ENCODE data around the gene LGALS7B.

LGALS7B gene

DNA sequence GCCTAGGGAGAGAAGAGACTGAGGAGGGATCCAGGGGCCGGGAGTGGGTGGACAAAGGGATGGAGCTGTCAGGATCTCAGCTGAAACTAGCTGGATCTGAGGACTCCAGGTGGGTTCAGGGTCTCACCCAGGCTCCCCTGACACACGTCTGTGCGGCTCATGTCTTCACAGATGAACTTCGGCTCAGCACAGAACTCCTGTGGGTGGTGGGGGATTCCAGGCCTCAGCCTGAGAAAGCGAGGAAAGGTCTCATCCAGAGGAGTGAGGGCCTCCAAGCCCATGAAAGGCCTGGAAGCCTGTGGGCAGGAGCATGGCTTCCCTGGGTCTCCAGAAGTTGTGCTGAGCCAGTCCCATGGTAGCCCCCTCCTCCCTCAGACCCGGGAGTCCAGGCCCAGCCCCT lies 46.1 kb upstream of the LGALS7B start:
- TF ChIP-seq EZH2phosphoT487 (IDR thresholded peaks at IDR 0.05; ENCODE audit: borderline replicate concordance, low read length): no peak
- TF ChIP-seq, protein P1, sequence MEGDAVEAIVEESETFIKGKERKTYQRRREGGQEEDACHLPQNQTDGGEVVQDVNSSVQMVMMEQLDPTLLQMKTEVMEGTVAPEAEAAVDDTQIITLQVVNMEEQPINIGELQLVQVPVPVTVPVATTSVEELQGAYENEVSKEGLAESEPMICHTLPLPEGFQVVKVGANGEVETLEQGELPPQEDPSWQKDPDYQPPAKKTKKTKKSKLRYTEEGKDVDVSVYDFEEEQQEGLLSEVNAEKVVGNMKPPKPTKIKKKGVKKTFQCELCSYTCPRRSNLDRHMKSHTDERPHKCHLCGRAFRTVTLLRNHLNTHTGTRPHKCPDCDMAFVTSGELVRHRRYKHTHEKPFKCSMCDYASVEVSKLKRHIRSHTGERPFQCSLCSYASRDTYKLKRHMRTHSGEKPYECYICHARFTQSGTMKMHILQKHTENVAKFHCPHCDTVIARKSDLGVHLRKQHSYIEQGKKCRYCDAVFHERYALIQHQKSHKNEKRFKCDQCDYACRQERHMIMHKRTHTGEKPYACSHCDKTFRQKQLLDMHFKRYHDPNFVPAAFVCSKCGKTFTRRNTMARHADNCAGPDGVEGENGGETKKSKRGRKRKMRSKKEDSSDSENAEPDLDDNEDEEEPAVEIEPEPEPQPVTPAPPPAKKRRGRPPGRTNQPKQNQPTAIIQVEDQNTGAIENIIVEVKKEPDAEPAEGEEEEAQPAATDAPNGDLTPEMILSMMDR (IDR thresholded peaks at IDR 0.05; ENCODE audit: low read depth, low read length, poor library complexity, severe bottlenecking): no peak
- H3K4me3 ChIP-seq (ENCODE audit: low read length): no peak overlapping the region
- H3K36me3 ChIP-seq (ENCODE audit: control insufficient read depth, low read length): no peaks in the 10 kb centered on the region
- no peaks in the 10 kb centered on the region for H3F3A ChIP-seq (ENCODE audit: control insufficient read depth, insufficient read depth)
- no peak overlapping the region for H3K27ac ChIP-seq (ENCODE audit: low read depth, low read length)
- no peaks in the 10 kb centered on the region for H3K79me2 ChIP-seq (ENCODE audit: control insufficient read depth, low read length)
- no peaks in the 10 kb centered on the region; the same call in 1 of the 2 replicates for H3K27me3 ChIP-seq (ENCODE audit: control insufficient read depth, low read length)
- no peak overlapping the region for H3K4me2 ChIP-seq (ENCODE audit: low read length)
- no peaks in the 10 kb centered on the region for H3K9me2 ChIP-seq (replicated peaks; ENCODE audit: control insufficient read depth, low read length)
- H3K9me3 ChIP-seq (ENCODE audit: control insufficient read depth, insufficient read depth, low read length): no peaks in the 10 kb centered on the region
- H3K4me1 ChIP-seq (ENCODE audit: control insufficient read depth, low read length): no peaks in the 10 kb centered on the region
- H4K20me1 ChIP-seq (ENCODE audit: control insufficient read depth, insufficient read depth, low read depth, low read length): no peaks in the 10 kb centered on the region

DNA sequence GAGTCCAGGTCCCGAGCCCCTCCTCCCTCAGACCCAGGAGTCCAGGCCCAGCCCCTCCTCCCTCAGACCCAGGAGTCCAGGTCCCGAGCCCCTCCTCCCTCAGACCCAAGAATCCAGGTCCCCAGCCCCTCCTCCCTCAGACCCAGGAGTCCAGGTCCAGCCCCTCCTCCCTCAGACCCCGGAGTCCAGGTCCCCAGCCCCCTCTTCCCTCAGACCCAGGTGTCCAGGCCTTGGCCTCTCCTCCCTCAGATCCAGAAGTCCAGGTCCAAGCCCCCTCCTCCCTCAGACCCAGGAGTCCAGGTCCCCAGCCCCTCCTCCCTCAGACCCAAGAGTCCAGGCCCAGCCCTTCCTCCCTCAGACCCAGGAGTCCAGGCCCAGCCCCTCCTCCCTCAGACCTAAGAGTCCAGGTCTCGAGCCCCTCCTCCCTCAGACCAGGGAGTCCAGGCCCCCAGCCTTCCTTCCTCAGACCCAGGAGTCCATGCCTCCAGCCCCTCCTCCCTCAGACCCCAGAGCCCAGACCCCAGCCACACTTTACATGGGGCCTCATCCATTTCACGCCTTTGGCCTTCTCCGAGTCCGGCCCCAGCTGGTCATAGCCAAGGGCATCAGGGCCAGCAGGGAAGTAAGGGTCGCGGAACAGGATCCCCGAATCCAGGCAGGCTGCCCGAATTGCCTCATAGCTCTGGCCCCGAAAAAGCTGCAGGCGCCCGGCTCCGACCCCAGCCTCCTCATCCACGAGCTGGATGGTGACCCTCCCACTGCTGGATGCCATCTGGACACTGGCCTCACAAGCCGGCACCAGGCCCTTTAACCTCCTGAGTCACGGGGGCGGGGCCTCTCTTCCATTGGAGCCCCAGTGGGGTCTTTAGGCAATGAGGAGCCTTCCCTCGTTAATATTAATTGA lies 45.4 kb upstream of the LGALS7B start:
- H3K27ac ChIP-seq (ENCODE audit: low read depth, low read length): no peak overlapping the region
- TF ChIP-seq, protein P1 (IDR thresholded peaks at IDR 0.05; ENCODE audit: low read depth, low read length, poor library complexity, severe bottlenecking): no peak
- TF ChIP-seq EZH2phosphoT487 (IDR thresholded peaks at IDR 0.05; ENCODE audit: borderline replicate concordance, low read length): no peak
- H3K36me3 ChIP-seq (ENCODE audit: control insufficient read depth, low read length): no peaks in the 10 kb centered on the region
- H3K4me2 ChIP-seq (ENCODE audit: low read length): no peak overlapping the region
- no peaks in the 10 kb centered on the region for H3K9me3 ChIP-seq (ENCODE audit: control insufficient read depth, insufficient read depth, low read length)
- no peaks in the 10 kb centered on the region for H3K9me2 ChIP-seq (replicated peaks; ENCODE audit: control insufficient read depth, low read length)
- no peaks in the 10 kb centered on the region for H3K79me2 ChIP-seq (ENCODE audit: control insufficient read depth, low read length)
- no peaks in the 10 kb centered on the region for H3K27me3 ChIP-seq (ENCODE audit: control insufficient read depth, low read length)
- no peaks in the 10 kb centered on the region for H3K4me1 ChIP-seq (ENCODE audit: control insufficient read depth, low read length)
- no peaks in the 10 kb centered on the region for H3F3A ChIP-seq (ENCODE audit: control insufficient read depth, insufficient read depth)
- no peak overlapping the region for H3K4me3 ChIP-seq (ENCODE audit: low read length)
- H4K20me1 ChIP-seq (ENCODE audit: control insufficient read depth, insufficient read depth, low read depth, low read length): no peaks in the 10 kb centered on the region

DNA sequence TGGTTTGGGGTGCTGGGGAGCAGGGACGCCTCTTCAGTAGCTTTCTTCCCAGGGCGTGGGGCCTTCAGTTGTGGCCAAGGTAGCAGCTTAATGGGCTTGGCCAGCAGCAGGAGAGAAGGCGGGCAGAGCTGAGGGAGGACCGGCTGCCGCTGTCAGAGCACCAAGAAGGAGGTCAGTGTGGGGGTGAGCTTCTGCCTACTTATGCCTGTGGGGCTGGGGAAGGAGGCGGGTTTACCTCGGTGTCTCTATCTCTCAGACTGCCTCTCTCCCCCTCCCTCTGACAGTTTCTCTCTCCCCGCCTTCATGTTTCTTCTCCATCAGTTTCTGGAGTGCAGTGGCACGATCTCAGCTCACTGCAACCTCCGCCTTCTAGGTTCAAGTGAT lies 44.7 kb upstream of the LGALS7B start, which contains the start of gene CAPN12:
TSS of gene CAPN12 (minus strand) at position 177 of the 384 bp plus-strand sequence. CDS start 309 bp downstream, outside the sequence.
- no peaks in the 10 kb centered on the region for H3K36me3 ChIP-seq (ENCODE audit: control insufficient read depth, low read length)
- no peak within 1 kb of the TSS for H3K4me3 ChIP-seq (ENCODE audit: low read length)
- H3K79me2 ChIP-seq (ENCODE audit: control insufficient read depth, low read length): no peaks in the 10 kb centered on the region
- H3K4me2 ChIP-seq (ENCODE audit: low read length): no peak within 1 kb of the TSS
- H3K27me3 ChIP-seq (ENCODE audit: control insufficient read depth, low read length): no peaks in the 10 kb centered on the region
- H3K27ac ChIP-seq (ENCODE audit: low read depth, low read length): no peak within 1 kb of the TSS
- H3K9me2 ChIP-seq (replicated peaks; ENCODE audit: control insufficient read depth, low read length): no peaks in the 10 kb centered on the region
- no peaks in the 10 kb centered on the region for H4K20me1 ChIP-seq (ENCODE audit: control insufficient read depth, insufficient read depth, low read depth, low read length)
- no peaks in the 10 kb centered on the region for H3K4me1 ChIP-seq (ENCODE audit: control insufficient read depth, low read length)
- no peaks in the 10 kb centered on the region for H3K9me3 ChIP-seq (ENCODE audit: control insufficient read depth, insufficient read depth, low read length)
- TF ChIP-seq EZH2phosphoT487 (IDR thresholded peaks at IDR 0.05; ENCODE audit: borderline replicate concordance, low read length): no peak
- TF ChIP-seq, protein P1 (IDR thresholded peaks at IDR 0.05; ENCODE audit: low read depth, low read length, poor library complexity, severe bottlenecking): no peak
- no peaks in the 10 kb centered on the region for H3F3A ChIP-seq (ENCODE audit: control insufficient read depth, insufficient read depth)
